ENCODE results near the gene OR6C70. TPM values are rescaled to one million over a fixed set of nuclear protein-coding genes. Genes with fewer than 3 reads are reported as not detected.

Gene OR6C70
- total and polyA plus RNA-seq, 2 donors (not counting 3 experiments of a cell fraction or from before 2014, with no cell fraction given), result not detected

DNA sequence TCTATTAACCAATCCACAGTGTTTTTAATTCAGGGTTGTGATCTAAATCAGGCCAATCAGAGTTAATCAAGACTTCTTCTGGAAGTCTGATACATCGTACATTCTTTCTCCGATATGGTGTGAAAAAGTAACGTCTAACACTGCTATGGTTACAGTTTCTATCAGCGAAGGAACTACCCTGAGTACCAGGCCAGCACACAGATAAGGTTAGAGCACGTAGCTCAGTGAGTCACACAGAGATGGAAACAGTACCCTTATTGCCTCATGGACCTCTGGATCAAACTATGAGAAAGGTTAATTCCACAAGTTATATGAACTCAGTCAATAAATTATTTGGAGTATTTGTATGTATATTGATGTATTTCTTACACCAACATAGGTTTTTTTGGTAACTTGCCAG lies 25.6 kb upstream of the OR6C70 start:
- no peaks in the 10 kb centered on the region for H3K36me3 ChIP-seq (ENCODE audit: control insufficient read depth in 2 of 2, extremely low read depth in 1 of 2, insufficient read depth in 2 of 2, low read length in 2 of 2)
- no peaks in the 10 kb centered on the region for H3K9me1 ChIP-seq (replicated peaks; ENCODE audit: control insufficient read depth, extremely low read depth, insufficient read depth, low read length)
- no peaks in the 10 kb centered on the region for H3K9me3 ChIP-seq (replicated peaks; ENCODE audit: control insufficient read depth, insufficient read depth, low read length)
- H3K27me3 ChIP-seq (ENCODE audit: control insufficient read depth in 2 of 2, insufficient read depth in 2 of 2, low read length in 2 of 2), result no peaks in the 10 kb centered on the region
- BruUV-seq (replicated peaks), result no TSS peak
- no peak overlapping the region for H2AFZ ChIP-seq (ENCODE audit: low read depth, low read length)
- DNase-seq (ENCODE audit: low read depth, low spot score), result no peak
- dilution Hi-C loops (cut with MboI; ENCODE audit: extremely low pct_ligation_motif_present, low sequenced_read_pairs), result no loop called here
- no peak overlapping the region for H3K4me2 ChIP-seq (ENCODE audit: insufficient read depth, low read length)
- H3K79me2 ChIP-seq (ENCODE audit: control insufficient read depth, insufficient read depth, low read length), result no peaks in the 10 kb centered on the region
- TF ChIP-seq POLR2AphosphoS5 (IDR thresholded peaks at IDR 0.05; ENCODE audit: insufficient read depth, low read depth, low read length) (no peak), FOS (IDR thresholded peaks at IDR 0.05; ENCODE audit: borderline replicate concordance, insufficient read depth, low read length) (no peak), MAX (IDR thresholded peaks at IDR 0.05; ENCODE audit: insufficient read depth, insufficient read length) (no peak), EZH2 (IDR thresholded peaks at IDR 0.05; ENCODE audit: borderline replicate concordance, low read depth, low read length, severe bottlenecking) (no peak), GATA2 (IDR thresholded peaks at IDR 0.05; ENCODE audit: insufficient read depth, insufficient read length, low read depth, low read length) (no peak), CTCF (IDR thresholded peaks at IDR 0.05; ENCODE audit: extremely low read depth in 1 of 2, insufficient read depth in 1 of 2, low read depth in 1 of 2, low read length in 2 of 2) (no peak), JUN (IDR thresholded peaks at IDR 0.05; ENCODE audit: borderline replicate concordance, insufficient read depth, insufficient read length, low read depth) (no peak), POLR2A (IDR thresholded peaks at IDR 0.05; ENCODE audit: low read depth, low read length) (no peak), MYC (IDR thresholded peaks at IDR 0.05; ENCODE audit: low read depth, low read length) (no peak)
- H3K9ac ChIP-seq (replicated peaks; ENCODE audit: extremely low read depth, insufficient read depth, low read length), result no peak overlapping the region
- no peak for FAIRE-seq
- H4K20me1 ChIP-seq (replicated peaks; ENCODE audit: control insufficient read depth, extremely low read depth, insufficient read depth, low read length), result no peaks in the 10 kb centered on the region
- CTCF ChIA-PET, result no interaction called here
- intact Hi-C loops (cut with micrococcal nuclease), result no loop called here
- H3K4me1 ChIP-seq (ENCODE audit: control insufficient read depth, extremely low read depth, insufficient read depth, low read length), result no peaks in the 10 kb centered on the region
- H3K4me3 ChIP-seq (replicated peaks in 1 of 3; ENCODE audit: insufficient read depth in 1 of 3, low read depth in 1 of 3, low read length in 3 of 3), result no peak overlapping the region
- H3K27ac ChIP-seq (ENCODE audit: insufficient read depth, low read depth, low read length), result no peak overlapping the region
- POLR2A ChIA-PET, result no interaction called here

Data from endothelial cell of umbilical vein (primary cell).